IPS-NIHi7 (cell line): ENCODE results near the gene TNFAIP8L3.
"Not testable (repeated sequence)": the region's sequence is repeated elsewhere in the genome, so short reads cannot be mapped to it uniquely, and the experiment has no call there.

Experiments
- DNase-seq: peaks from one replicate; pipeline ENCODE4 v3.0.0; 2012; ENCODE audit warnings: mixed read lengths; ENCODE audit errors: extremely low spot score

TNFAIP8L3 gene

DNA sequence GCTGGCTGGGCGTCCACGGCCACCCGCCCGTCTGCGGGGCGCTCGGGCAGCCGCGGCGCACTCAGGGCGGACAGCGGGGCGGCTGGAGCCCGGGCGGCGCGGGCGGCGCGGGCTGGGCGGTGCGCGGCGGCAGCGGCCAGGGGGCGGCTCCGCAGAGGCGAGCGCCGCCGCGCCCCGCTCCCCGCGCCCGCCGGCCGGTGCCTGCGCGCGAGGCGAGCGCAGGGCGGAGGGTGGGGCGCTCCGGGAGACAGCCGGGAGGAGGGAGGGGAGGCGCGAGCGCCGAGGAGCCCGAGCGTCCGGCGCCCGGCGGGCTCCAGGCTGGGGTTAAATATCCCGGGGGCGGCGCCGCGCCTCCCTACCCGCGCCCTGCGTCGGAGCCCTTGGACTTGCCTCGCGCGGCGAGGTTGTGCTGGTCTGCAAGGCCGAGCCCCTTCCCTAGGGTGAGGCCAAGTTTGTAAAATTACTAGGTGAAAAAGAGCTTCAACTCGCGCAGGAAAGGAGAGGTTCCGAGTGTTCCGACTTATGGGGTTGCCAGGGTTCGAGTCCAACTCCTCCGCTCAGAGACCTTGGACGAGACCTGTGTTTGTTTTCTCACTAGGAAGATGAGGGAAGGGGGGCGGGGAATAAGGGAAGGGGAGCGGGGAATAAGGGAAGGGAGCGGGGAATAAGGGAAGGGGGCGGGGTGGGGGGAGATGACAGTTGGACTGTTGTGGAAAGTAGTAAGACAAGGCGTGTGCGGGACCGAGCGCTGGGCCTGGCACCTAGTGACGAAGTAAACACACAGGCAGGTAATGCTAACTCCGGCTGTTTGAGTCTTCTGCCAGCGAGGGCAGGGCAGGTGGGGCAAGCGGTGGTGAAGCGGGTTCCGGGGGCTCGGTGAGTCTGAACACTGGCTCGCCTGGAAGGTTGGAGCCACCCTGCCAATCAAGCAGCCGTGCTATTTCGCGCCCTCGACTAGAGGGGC, at the start of gene TNFAIP8L3:
TNFAIP8L3 (minus strand) TSS at position 301 of the 964 bp plus-strand sequence. CDS start 311 bp downstream, outside the sequence.
- DNase-seq, result peak; percentile 47

DNA sequence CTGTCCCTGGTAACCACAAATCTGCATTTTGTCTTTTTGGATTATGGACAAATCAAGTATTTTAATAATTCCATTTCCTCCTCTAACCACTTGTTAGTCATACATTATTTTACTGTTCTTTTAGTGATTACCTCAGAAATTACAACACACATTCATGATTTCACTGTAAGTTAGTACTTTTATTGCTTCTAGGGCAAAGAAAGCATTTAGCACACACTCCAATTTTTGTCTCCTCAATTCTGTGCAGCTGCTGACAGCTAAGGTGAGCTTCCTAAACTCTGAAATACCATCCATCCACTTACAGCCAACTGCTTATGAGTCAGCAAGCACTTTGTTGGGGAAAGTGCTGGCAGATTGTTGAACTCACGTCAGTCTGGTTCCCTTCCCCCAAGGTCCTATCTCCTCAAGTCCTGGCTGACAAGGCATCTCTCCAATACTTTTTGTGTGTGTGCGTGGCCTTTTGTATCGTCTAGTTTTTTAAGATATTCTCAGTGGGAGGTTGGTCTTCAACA, 49.4 kb upstream of the TNFAIP8L3 start:
- DNase-seq, result peak; percentile 38

DNA sequence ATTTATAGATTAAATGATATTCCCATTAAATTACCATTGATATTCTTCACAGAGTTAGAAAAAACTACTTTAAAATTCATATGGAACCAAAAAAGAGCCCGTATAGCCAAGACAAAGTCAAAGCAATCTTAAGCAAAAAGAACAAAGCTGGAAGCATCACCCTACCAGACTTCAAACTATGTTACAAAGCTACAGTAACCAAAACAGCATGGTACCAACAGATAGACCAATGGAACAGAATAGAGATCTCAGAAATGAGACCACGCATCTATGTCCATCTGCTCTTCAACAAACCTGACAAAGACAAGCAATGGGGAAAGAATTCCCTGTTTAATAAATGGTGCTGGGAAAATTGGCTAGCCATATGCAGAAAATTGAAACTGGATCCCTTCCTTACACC, 45.6 kb upstream of the TNFAIP8L3 start:
- not testable (repeated sequence) for DNase-seq

DNA sequence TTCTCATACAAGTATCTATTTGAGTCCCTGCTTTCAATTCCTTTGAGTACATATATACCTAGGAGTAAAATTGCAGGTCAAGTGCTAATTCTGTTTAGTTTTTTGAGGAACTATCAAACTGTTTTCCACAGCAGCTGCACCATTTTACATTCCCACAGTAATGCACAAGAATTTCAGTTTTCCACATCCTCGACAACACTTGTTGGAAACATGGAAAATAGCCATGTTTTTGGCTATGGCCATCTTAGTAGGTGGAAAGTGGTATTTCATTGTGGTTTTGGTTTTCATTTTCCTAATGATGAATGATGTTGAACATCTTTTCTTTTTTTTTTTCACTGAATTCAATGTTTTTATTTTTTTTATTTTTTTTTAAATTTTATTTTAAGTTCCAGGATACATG, 44.4 kb upstream of the TNFAIP8L3 start:
- DNase-seq, result no peak

DNA sequence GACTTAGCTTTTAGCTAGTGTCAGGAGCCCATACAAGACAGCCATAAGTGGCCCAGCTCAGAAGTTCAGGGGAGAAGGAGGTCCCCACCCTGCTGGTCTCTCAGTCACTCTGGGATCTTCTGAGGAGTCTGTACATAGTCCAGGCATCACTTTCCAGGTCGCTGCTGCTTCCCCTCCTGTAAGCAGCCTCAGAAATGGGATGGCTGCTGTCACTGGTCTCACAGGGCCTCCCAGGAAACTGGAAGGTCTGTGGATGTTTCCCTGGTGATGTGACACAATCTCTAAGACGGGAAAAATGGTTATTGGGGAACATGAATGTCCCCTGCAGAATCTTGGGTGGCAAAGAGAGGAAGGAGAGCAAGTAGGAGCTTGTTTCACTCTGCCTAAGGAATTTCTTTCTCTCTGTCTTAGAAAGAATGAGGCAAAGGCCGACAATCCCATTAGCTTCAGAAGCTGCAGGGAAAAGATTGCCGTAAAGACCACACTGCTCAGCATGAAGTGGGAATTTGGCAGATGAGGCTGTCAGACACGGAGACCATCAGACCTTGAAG, 43.2 kb upstream of the TNFAIP8L3 start:
- DNase-seq, result no peak

DNA sequence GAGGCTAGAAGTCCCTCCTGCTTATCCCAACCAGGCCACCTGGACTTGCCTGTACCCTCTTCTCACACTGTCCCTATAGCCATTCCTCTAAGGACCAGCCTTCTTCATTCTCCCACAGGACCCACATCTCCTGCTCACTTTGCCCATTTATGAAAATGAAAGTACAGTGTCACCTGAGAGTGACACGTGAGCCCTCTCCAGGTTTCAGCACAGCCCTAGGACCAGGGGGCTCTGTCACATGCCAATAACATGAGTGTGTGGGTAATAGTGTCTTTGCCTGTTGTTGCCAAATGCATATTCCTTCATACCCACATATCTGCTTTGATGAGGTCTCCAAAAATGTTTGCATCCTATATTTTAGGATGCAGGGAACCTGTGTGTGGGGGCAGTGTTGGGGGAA, 42.3 kb upstream of the TNFAIP8L3 start:
- DNase-seq, result no peak

DNA sequence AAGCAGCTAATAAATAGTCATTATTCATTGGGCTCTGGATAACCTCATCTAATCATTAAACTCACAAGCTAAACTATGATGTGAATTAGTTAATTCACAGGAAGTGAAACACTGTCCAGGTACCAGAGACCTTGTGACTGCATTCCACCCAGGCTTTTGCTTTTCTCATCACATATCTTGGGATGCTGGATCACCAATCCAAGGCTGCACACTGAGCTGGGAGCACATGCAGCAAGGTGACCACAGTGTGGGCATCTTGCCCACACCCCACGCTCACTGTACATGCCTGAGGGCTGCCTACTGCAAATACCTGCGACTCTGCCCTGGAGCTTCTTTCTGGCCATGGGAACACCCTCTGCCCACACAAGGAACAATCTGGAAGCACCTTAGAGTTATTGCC, 40.6 kb upstream of the TNFAIP8L3 start:
- DNase-seq, result no peak

DNA sequence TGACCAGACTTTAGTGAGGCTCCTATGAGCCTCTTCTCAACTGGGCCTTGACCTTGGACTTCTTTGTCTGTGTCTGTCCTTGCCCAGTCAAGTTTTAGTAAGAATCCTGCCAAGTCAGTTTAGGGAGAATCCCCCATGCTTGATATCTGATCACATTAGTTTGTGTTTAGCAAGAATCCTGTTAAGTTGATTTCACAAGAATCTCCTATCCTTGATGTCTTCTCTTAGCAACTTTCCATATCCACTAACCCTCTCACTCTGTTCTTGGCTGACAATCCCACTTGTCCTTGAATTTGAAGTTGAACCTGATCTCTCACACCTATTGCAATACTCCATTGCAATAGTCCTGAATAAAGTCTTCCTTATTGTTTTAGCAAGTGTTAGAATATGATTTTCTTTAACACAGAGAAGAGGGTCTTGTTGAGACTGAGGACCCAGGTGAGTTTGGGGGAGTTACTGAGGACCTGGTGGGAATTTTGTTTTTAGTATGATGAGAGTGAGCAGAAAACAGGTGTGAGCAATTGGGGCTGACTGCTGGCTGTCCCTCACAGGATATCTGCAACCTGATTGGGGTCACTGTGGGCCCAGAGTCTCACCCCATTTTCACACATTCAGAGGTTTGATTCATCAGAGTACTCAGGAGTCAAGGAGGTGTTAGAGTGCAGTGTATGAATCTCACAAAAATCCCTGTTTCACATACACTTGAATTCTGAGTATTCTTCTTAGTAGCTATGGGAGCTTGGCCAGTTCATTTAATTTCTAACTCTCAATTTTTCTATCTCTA, 39.9 kb upstream of the TNFAIP8L3 start:
- no peak for DNase-seq

DNA sequence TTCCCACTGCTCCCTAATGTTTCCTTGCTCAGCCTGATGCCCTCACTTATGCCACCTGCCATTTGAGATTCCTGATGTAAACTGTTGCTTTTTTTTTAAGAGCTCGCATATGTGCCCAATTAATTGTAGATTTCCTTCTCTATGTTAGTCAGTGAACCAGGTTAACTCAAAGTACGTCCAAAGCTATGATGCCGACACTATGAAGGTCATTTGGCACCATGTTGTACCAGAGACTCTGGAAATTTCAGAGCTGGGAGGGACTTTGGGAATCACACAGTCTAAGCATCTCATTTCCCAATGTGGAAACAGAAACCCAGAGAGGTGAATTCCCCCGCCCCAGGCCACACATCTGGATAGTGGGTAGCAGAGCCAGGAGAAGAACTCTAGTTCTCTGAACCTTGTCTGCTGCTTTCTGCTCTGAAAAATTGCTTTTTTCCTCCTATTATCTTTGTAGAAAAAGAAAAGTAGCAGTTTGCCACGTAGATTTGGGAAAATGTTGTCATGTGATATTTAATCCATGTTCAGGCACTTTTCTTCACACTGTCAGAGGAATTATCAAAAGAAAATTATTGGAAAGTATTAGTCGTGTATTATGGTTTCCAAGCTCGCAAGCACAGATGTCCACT, 38.5 kb upstream of the TNFAIP8L3 start:
- DNase-seq, result no peak

DNA sequence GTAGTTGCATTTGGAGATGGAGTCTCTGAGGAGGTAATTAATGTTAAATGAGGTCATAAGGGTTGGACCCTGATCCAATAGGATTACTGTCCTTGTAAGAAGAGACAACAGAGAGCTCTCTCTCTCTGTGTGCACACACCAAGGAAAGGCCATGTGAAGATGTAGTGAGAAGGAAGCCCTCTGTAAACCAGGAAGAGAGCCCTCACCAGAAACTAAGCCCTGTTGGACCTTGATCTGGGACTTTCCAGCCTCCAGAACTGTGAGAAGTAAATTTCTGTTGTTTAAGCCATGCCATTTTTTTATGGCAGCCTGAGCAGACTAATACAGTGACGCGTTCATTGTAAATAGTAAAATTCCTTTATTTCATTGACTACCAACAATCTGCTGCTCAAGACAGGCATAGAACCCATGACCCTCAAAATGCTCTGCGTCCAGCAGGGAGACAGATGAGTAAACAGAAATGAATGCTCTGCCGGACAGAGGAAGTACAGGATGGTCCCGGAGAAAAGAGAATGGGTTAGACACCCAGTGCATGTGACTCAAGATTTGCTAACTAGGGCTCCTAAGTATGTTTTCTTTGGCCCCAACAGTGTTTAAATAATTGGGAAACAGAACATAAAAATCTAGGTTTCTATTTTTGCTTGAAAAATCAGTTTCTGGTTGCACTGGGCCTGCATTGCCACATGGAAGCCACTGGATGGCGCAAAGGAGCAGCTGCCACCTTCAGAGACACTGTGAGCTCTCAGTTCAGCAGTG, 37.9 kb upstream of the TNFAIP8L3 start:
- DNase-seq, result peak; percentile 81

DNA sequence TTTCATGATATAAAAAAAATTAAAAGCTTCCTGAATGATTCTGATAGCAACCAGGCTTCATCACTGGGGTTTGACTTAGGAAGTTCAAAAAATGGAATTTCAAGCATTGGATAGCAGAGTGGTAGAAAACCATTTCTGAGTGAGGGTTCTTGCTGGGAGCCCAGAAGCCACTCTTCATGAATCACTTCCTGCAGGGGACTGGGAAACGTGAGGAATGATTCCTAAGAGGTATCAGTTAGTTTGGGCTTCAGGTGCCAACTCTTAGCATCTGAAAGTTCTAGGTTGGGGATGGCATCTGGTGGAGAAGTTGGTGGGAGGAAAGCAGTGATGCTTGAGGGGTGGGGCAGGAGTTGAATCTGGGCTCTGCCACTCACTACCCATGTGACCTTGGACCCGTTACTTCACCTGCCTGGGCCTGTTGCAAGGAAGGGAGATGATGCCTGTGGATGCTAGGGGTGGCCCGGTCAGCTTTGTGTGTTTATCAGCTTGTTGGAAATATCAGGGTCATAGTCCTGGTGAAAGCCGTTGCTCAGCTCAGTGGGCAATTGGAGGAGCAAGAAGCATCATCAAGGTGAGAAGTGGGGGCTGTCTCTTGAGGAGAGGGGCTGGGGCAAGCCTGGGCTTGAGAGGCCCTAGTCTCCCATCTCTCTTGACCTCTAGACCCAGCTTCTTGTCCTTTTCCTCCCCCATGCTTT, 37.0 kb upstream of the TNFAIP8L3 start:
- no peak for DNase-seq

DNA sequence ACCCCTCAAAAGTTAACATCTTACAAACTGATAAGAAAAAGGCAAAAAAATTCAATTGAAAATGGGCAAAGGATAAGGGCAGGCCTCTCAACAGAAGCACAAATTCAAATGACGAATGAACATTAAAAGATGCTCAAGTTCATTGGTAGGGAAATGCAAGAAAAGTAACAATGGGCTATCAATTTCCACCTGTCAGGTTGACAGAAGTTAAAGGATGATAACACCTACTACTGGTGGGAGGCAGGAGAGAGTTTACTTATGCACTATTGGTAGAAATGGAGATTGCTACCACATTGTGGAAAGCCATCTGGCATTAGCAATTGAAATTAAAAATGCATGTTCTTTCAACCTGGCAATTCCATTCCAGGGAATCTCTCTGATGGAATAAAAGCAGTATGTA, 35.6 kb upstream of the TNFAIP8L3 start:
- DNase-seq, result no peak

DNA sequence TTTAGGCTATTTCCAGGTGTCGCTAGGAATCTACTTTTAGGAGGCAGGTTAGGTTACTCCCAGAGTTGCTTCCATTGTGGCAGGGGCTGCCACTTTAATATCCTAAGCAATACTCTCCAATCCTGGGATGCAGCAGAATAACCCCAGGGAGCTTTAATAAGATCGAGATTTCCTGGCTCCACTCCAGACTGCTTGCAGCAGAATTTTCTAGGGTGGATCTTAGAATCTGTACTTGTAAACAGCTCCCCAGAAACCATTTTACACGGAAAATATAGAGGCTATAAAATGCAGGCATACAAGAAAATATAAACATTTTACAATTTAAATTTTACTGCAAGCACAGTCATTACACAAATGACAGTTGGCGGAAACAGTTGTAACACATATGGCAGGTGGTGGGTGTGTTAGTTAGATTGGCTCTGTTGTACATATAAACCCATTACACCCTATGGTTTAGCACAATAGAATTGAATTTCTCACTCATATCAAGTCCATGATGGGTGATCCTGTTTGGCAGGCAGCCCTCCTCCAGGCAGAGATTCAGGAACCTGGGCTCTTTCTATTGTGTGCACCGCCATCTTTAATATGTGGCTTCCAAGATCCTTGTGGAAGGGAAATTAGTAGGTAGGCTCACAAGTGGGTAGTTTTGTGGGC, 35.0 kb upstream of the TNFAIP8L3 start:
- DNase-seq, result no peak

DNA sequence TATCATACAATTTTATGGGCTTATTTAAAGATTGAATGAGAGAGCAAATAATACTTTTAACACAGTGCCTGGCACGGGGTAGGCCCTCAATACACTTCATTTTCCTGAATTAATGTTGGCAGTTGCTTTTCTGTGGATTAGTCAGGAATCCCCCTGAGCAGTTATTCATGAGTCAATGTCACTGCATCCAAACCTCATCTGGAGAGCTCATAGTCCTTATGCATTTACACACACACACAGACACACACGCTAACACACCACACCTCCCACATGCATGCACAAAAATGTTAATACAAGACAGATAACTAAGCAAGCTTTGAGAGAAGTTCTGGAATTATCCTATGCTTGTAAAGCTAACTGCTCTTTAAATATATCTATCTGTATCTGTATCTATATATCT, 34.0 kb upstream of the TNFAIP8L3 start:
- DNase-seq, result no peak

DNA sequence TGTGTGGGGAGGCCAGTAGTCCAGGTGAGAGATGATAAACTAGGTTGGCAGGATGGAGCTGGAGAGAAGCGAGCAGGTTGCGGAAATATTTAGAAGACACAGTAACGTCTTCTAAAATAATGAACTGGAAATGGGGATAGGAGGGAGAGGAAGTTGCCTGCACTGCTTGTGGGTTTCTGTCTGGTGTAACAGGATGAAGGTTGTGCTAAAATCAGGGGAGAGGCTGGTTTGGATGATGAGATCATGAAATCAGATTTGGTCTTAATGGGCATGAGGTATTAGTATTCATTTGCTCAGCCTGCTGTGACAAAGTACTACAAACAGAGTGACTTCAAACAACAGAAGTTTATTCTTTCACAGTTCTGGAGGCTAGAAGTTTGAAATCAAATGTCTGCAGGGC, 32.1 kb upstream of the TNFAIP8L3 start:
- no peak for DNase-seq

DNA sequence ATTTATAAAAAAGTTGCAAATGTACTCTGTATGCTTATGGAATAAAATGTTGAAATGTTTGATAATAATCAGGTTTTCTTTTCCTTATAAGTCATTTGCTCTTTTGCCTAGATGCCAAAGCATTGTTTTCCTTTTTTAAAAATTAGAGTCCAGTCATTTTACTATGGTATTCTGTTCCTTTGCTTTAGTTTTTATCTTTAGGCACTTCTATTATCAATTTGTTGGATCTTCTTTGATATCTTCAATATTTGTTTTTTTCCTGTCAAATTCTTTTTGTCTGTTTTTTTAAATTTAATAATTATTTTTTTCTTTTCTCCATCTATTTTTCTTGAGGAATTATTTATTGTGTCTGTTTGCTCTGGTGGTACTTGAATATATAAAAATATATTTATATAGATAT, 28.3 kb upstream of the TNFAIP8L3 start:
- DNase-seq, result not testable (repeated sequence)

DNA sequence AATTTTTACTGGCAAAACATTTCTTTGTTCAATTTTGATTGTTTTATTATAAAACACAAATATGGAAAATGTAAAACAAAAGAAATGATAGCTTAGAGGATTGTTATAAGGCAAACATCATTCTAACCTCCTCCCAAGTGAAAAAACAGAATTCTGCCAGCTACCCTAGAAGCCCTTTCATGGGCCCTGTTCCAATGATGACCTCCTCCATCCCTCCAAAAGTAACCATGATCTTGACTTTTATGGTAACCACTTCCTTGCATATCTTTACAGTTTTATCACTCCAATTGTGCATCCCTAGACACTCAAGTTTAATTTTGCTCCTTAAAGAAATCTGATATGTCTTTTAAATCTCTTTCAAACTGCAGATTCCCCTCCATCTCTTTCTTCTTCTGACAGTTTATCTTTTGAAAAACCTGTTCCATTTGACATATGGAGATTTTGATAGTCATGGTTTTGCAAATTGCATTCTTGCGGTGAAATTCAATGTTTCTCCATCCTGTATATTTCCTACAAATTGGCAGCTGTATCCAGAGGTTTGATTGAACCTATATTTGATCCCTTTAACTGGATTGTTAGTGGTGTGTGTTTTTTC, 27.0 kb upstream of the TNFAIP8L3 start:
- DNase-seq, result no peak

DNA sequence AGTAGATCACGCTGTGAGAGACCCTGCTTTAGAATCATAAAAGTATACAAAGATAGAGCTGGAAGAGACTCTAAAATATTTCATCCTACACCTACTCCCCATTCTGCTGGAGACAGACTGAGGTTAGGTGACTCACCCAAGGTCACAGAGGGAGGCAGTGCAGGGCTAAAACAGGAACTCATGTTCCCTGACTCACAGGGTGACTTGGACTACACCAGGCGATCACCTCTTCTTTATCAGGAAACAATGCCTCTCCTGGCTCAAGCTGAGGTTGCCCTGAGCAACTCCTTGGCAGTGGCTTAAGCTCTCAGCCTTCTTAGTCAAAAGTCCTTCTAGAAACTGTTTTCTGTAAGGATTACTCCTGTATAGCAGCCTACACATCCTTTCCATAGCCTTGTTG, 26.4 kb upstream of the TNFAIP8L3 start:
- no peak for DNase-seq

DNA sequence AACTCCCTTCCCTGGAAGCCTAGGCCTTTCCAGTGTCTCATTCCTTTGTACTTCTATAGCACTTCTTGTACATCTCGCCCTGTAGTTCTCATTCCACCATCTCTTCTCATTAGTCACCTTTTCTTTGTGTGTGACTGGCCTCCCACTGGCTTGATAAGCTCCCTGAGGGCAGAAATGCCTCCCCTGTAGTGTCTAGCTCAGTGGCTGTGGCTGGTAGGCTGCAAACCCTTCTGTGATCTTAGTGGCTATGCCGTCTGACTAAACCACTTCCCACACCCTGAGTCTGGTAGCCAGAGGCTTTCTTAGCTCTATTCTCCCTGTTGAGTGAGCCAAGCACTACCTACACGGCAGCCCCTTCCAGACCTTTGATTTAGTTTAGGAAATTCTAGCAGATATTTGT, 24.4 kb upstream of the TNFAIP8L3 start:
- DNase-seq, result peak; percentile 23
